ENCODE results near the gene ZNF488. TPM values are rescaled to one million over a fixed set of nuclear protein-coding genes. Genes with fewer than 3 reads are reported as not detected.

Gene ZNF488
- total and polyA plus RNA-seq, 10 of the 15 experiments (the other 5 are each of a cell fraction or from before 2014, with no cell fraction given) = not detected

DNA sequence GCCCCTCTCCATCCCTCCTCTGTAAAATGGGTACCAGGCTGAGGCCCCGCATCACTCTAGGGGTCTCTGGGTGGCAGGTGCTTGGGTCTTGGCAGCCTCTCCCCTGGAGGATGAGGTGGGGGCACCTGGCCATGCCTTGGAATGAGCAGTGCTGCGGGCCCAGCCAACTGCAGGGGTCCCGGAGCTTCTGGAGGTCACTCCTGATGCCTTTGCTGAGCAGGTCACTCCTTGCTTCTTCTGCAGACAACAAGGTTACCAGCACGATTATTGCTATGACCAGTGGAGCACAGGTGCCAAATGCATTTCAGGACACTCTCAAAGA lies 22.4 kb upstream of the ZNF488 start:
- no peaks in the 10 kb centered on the region for H3K4me1 ChIP-seq (ENCODE audit: control insufficient read depth, insufficient read depth, low read length)
- FAIRE-seq (no peak), DNase-seq (ENCODE audit: low read depth, low spot score) (no peak), ATAC-seq (no peak)
- ChIA-PET CTCF (no interaction called here), SMC1A (ENCODE audit: uncharacterized antibody, unreplicated experiment) (no interaction called here), POLR2A (no interaction called here), RAD21 (ENCODE audit: unreplicated experiment) (no interaction called here)
- in situ Hi-C loops (cut with MboI) (no loop called here), intact Hi-C loops (cut with micrococcal nuclease; ENCODE audit: unreplicated experiment) (no loop called here)
- 19% methylated on average over 4 of the region's 4 CpGs for WGBS (ENCODE audit: insufficient coverage, insufficient replicate concordance, low lambda C conversion rate, missing lambda C conversion rate)
- H3K79me2 ChIP-seq (ENCODE audit: control insufficient read depth, insufficient read depth, low read length) = no peaks in the 10 kb centered on the region
- no peaks in the 10 kb centered on the region for H3K9me3 ChIP-seq (replicated peaks; ENCODE audit: control insufficient read depth, insufficient read depth, low read length)
- TF ChIP-seq, protein P1, sequence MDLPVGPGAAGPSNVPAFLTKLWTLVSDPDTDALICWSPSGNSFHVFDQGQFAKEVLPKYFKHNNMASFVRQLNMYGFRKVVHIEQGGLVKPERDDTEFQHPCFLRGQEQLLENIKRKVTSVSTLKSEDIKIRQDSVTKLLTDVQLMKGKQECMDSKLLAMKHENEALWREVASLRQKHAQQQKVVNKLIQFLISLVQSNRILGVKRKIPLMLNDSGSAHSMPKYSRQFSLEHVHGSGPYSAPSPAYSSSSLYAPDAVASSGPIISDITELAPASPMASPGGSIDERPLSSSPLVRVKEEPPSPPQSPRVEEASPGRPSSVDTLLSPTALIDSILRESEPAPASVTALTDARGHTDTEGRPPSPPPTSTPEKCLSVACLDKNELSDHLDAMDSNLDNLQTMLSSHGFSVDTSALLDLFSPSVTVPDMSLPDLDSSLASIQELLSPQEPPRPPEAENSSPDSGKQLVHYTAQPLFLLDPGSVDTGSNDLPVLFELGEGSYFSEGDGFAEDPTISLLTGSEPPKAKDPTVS (IDR thresholded peaks at IDR 0.05; ENCODE audit: low read depth, low read length) = no peak
- H3K36me3 ChIP-seq (ENCODE audit: control insufficient read depth in 2 of 2, insufficient read depth in 2 of 2, low read length in 1 of 2) = no peaks in the 10 kb centered on the region
- no peaks in the 10 kb centered on the region for H4K20me1 ChIP-seq (ENCODE audit: control insufficient read depth, insufficient read depth)
- BruUV-seq (replicated peaks) = no TSS peak
- no peak overlapping the region for H3K9ac ChIP-seq (ENCODE audit: control insufficient read depth, insufficient read depth, low read length)
- no peak overlapping the region for H3K4me2 ChIP-seq (ENCODE audit: control insufficient read depth, insufficient read depth)
- no peak overlapping the region for H3K27ac ChIP-seq (ENCODE audit: control insufficient read depth, insufficient read depth)
- H3K27me3 ChIP-seq (replicated peaks in 1 of 2; ENCODE audit: control insufficient read depth in 2 of 2, insufficient read depth in 2 of 2, low read length in 1 of 2) = no peaks in the 10 kb centered on the region; a peak in 1 of 4 replicates
- H2AFZ ChIP-seq (ENCODE audit: control insufficient read depth, low read depth, low read length) = no peak overlapping the region
- H3K4me3 ChIP-seq = no peak overlapping the region

DNA sequence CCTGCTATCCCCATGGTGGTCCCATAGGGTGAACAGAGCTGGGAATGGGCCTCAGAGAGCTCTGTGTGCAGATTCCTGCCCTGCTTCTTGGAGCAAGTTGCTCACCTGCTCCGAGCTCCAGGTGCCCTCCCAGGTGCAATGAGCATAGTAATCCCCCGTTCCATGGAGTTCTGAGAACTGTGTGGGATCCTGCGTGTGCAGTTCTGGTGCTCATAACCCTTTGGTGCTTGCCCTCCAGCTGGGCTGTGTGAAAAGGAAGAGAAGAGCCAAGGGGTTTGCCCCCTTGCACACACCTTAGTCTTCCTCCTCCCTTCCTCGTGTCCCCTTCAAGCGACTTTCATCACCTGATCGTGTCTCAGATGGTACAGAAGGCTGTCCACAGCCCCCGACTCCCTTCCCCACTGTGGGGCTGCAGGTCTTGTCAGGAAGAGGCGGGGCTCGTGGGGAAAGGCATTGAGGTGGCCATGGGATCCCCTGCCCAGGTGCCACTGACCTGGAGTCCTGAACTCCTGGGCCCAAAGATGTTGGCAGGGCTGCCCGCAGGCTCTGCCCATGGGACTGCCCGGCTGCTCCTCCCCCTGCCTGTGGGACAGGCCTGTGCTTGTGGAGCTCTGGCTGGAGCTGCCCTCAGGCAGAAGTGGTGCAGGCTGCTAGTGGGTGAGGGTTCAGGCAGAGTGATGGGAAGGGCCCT lies 21.9 kb upstream of the ZNF488 start:
- no peak for DNase-seq (ENCODE audit: low read depth, low spot score)
- Histone ChIP-seq H3K27me3 (replicated peaks in 1 of 2; ENCODE audit: control insufficient read depth in 2 of 2, insufficient read depth in 2 of 2, low read length in 1 of 2) (no peaks in the 10 kb centered on the region; a peak in 1 of 4 replicates), H3K36me3 (ENCODE audit: control insufficient read depth in 2 of 2, insufficient read depth in 2 of 2, low read length in 1 of 2) (no peaks in the 10 kb centered on the region), H3K4me3 (no peak overlapping the region), H3K4me2 (ENCODE audit: control insufficient read depth, insufficient read depth) (no peak overlapping the region), H3K9ac (ENCODE audit: control insufficient read depth, insufficient read depth, low read length) (no peak overlapping the region), H3K9me3 (replicated peaks; ENCODE audit: control insufficient read depth, insufficient read depth, low read length) (no peaks in the 10 kb centered on the region), H3K4me1 (ENCODE audit: control insufficient read depth, insufficient read depth, low read length) (no peaks in the 10 kb centered on the region), H3K79me2 (ENCODE audit: control insufficient read depth, insufficient read depth, low read length) (no peaks in the 10 kb centered on the region), H4K20me1 (ENCODE audit: control insufficient read depth, insufficient read depth) (no peaks in the 10 kb centered on the region), H2AFZ (ENCODE audit: control insufficient read depth, low read depth, low read length) (no peak overlapping the region), H3K27ac (ENCODE audit: control insufficient read depth, insufficient read depth) (no peak overlapping the region)
- intact Hi-C loops (cut with micrococcal nuclease; ENCODE audit: unreplicated experiment) = no loop called here
- ChIA-PET POLR2A (no interaction called here), RAD21 (ENCODE audit: unreplicated experiment) (no interaction called here), CTCF (interaction anchor here (1.2 kb wide), 1 partner anchor 10 kb away, joined by 4 read pairs; no protein-coding TSS in a partner anchor), SMC1A (ENCODE audit: uncharacterized antibody, unreplicated experiment) (no interaction called here)
- in situ Hi-C loops (cut with MboI) = no loop called here
- ATAC-seq = no peak
- FAIRE-seq = no peak
- WGBS (ENCODE audit: insufficient coverage, insufficient replicate concordance, low lambda C conversion rate, missing lambda C conversion rate) = 3% methylated on average over 11 of the region's 11 CpGs
- BruUV-seq (replicated peaks) = no TSS peak
- TF ChIP-seq RBBP5 (conservative IDR thresholded peaks at IDR 0.05) (no peak), RB1 (IDR thresholded peaks at IDR 0.05; ENCODE audit: borderline replicate concordance) (no peak), HCFC1 (IDR thresholded peaks at IDR 0.05; ENCODE audit: low read length) (no peak), BRCA1 (IDR thresholded peaks at IDR 0.05; ENCODE audit: low read depth, low read length) (no peak), BCL3 (IDR thresholded peaks at IDR 0.05; ENCODE audit: borderline replicate concordance, insufficient read depth, low read depth, low read length, poor library complexity, severe bottlenecking) (no peak), BCLAF1 (IDR thresholded peaks at IDR 0.05) (no peak), SREBF2 (IDR thresholded peaks at IDR 0.05; ENCODE audit: low read length) (no peak), SIN3A (IDR thresholded peaks at IDR 0.05; ENCODE audit: low read depth, low read length) (no peak), ZNF384 (IDR thresholded peaks at IDR 0.05; ENCODE audit: borderline replicate concordance, low read depth, low read length) (no peak)
- TF ChIP-seq, protein P1 (IDR thresholded peaks at IDR 0.05; ENCODE audit: low read depth, low read length) = no peak
